Kidney (tissue), 14 donors: Measurements from ENCODE around the gene RABL3. TPM values are rescaled to one million over a fixed set of nuclear protein-coding genes. Genes with fewer than 3 reads are reported as not detected.

Experiments used
- DNase-seq, 5 donors: peaks; one replicate each; pipeline ENCODE4 v3.0.0-alpha.2; 2013 to 2020
- FAIRE-seq: peaks from 2 replicates; lab custom pipeline; 2012; peaks lifted over from hg19 to GRCh38; lab: Jason Lieb, UNC
- H3K27ac ChIP-seq, 2 donors: one replicate each; pipeline ENCODE4 v1.7.0; 2013; ENCODE audit warnings: low read depth in 2 of 2, low read length in 2 of 2, inconsistent platforms in 1 of 2
- H3K27me3 ChIP-seq: one replicate; pipeline ENCODE4 v1.7.1; 2013; ENCODE audit warnings: low read length, inconsistent platforms; ENCODE audit not compliant: control insufficient read depth, insufficient read depth
- H3K36me3 ChIP-seq, 3 donors: one replicate each; pipeline versions ENCODE4 v1.7.0 to v1.7.1; 2013; ENCODE audit warnings: low read length in 3 of 3, control low read depth in 1 of 3, inconsistent platforms in 1 of 3; ENCODE audit not compliant: insufficient read depth in 3 of 3, control insufficient read depth in 2 of 3
- H3K4me1 ChIP-seq, 3 donors: one replicate each; pipeline versions ENCODE4 v1.7.0 to v1.7.1; 2013; ENCODE audit warnings: low read length in 3 of 3, inconsistent platforms in 1 of 3, low read depth in 1 of 3; ENCODE audit not compliant: control insufficient read depth in 2 of 3, insufficient read depth in 2 of 3
- H3K4me3 ChIP-seq, 3 donors: one replicate each; pipeline versions ENCODE4 v1.7.0 to v1.8.1; 2013; ENCODE audit warnings: low read length in 3 of 3, control low read depth in 1 of 3, inconsistent platforms in 1 of 3
- H3K9ac ChIP-seq, 3 donors: one replicate each; pipeline versions ENCODE4 v1.7.0 to v1.7.1; 2013; ENCODE audit warnings: low read length in 3 of 3, control low read depth in 1 of 3, inconsistent platforms in 1 of 3
- H3K9me3 ChIP-seq, 3 donors: one replicate each; pipeline versions ENCODE4 v1.7.0 to v1.7.1; 2013; ENCODE audit warnings: low read length in 3 of 3, control low read depth in 1 of 3, inconsistent platforms in 1 of 3; ENCODE audit not compliant: control insufficient read depth in 2 of 3, insufficient read depth in 1 of 3
- CTCF ChIP-seq: IDR thresholded peaks from 3 replicates; pipeline ENCODE4 v1.5.1; 2012; ENCODE audit warnings: mild to moderate bottlenecking, moderate library complexity, borderline replicate concordance; ENCODE audit not compliant: insufficient read depth; ENCODE audit errors: extremely low read depth
- intact Hi-C: fragments of 100-400 bp; cut with DNase I; formaldehyde crosslinking; loops from one replicate; pipeline ENCODE4 v1.11.1; 2022
- polyA plus RNA-seq: library from polyadenylated mRNA; stranded (reverse); fragments of 350-450 nt; fragmentation: Illumina TruSeq; extraction: RNeasy Lipid Tissue Mini Kit (QIAGEN cat#74804); gene quantifications from one replicate; pipeline ENCODE4 v1.2.3, GENCODE V29; 2014; ENCODE audit warnings: low read depth, low replicate concordance; ENCODE audit not compliant: insufficient read depth
- total RNA-seq: library from RNA; stranded (reverse); fragmentation: NEBNext Ultra II Directional; extraction: Animal tissue kit (Norgen Biotek cat#: 25700); gene quantifications from one replicate; pipeline ENCODE4 v1.2.1, GENCODE V29; 2021
- donor health status: control.
- donor health status: control.
- donor health status: control.
- donor health status: control.
- donor health status: control.
- donor health status: DM: yes; HTN: yes; CAD: no.
- donor health status: Normal renal cell carcinoma (clear cell type).

RABL3 gene
- total and polyA plus RNA-seq, 2 donors from 2014 or later, result 16.9 to 30.1 TPM

GRCh38 chr3:120780977-120781376, 38.7 kb upstream of the RABL3 start:
- TF ChIP-seq CTCF, result no peak
- intact Hi-C loops, result no loop called here
- DNase-seq (no peak), FAIRE-seq (no peak)
- Histone ChIP-seq H3K27me3 (no peaks in the 10 kb centered on the region), H3K9ac (no peak overlapping the region), H3K4me3 (no peak overlapping the region), H3K4me1 (no peaks in the 10 kb centered on the region), H3K36me3 (peaks cover 0 to 14% (median 7%) of the 10 kb centered on the region in 3 donors), H3K27ac (no peak overlapping the region), H3K9me3 (no peaks in the 10 kb centered on the region)

GRCh38 chr3:120778776-120779175, 36.5 kb upstream of the RABL3 start:
- Histone ChIP-seq H3K4me3 (no peak overlapping the region), H3K9ac (no peak overlapping the region), H3K9me3 (no peaks in the 10 kb centered on the region), H3K36me3 (peaks cover 0 to 14% (median 11%) of the 10 kb centered on the region in 3 donors), H3K27ac (no peak overlapping the region), H3K27me3 (no peaks in the 10 kb centered on the region), H3K4me1 (no peaks in the 10 kb centered on the region)
- no peak for TF ChIP-seq CTCF
- intact Hi-C loops, result no loop called here
- no peak for DNase-seq
- no peak for FAIRE-seq

GRCh38 chr3:120775411-120775810, 33.1 kb upstream of the RABL3 start:
- FAIRE-seq, result no peak
- Histone ChIP-seq H3K36me3 (peaks cover 0 to 8% (median 7%) of the 10 kb centered on the region in 3 donors), H3K27ac (no peak overlapping the region)

More at GRCh38 chr3:120775411-120775810, 33.1 kb upstream of the RABL3 start:
- no peaks in the 10 kb centered on the region for H3K27me3 ChIP-seq
- no peak for TF ChIP-seq CTCF
- no peak for DNase-seq
- no peaks in the 10 kb centered on the region for H3K9me3 ChIP-seq
- no peaks in the 10 kb centered on the region for H3K4me1 ChIP-seq
- no peak overlapping the region for H3K9ac ChIP-seq
- intact Hi-C loops, result no loop called here
- no peak overlapping the region for H3K4me3 ChIP-seq
